Left ventricle myocardium inferior (tissue), 1 donor: ENCODE measurements around the gene CCDC77. TPM values are rescaled to one million over a fixed set of nuclear protein-coding genes. Genes with fewer than 3 reads are reported as not detected.

Experiments
- DNase-seq: peaks from one replicate; pipeline ENCODE4 v3.0.0-alpha.2; 2020
- H3K27ac ChIP-seq: fragments of 200-600 bp; replicated peaks from 2 replicates; pipeline ENCODE4 v1.8.0; 2021
- H3K27me3 ChIP-seq: fragments of 200-600 bp; 2 replicates; pipeline ENCODE4 v1.8.0; 2021; ENCODE audit warnings: low read depth
- H3K36me3 ChIP-seq: fragments of 200-600 bp; 2 replicates; pipeline ENCODE4 v1.8.0; 2021
- H3K4me1 ChIP-seq: fragments of 200-600 bp; 2 replicates; pipeline ENCODE4 v1.8.0; 2021
- H3K4me3 ChIP-seq: fragments of 200-600 bp; 2 replicates; pipeline ENCODE4 v1.8.0; 2021; ENCODE audit warnings: mild to moderate bottlenecking, moderate library complexity
- H3K9me3 ChIP-seq: fragments of 200-600 bp; replicated peaks from 2 replicates; pipeline ENCODE4 v1.8.0; 2021
- intact Hi-C: fragments of 100-400 bp; cut with micrococcal nuclease; formaldehyde crosslinking; loops from one replicate; pipeline ENCODE4 v1.11.0; 2022
- total RNA-seq: library from RNA; stranded (reverse); fragmentation: NEBNext Ultra II Directional; extraction: Animal tissue kit (Norgen Biotek cat#: 25700); gene quantifications from one replicate; pipeline ENCODE4 v1.2.1, GENCODE V29; 2021
- TF ChIP-seq, protein P1 (sequence below): fragments of 200-600 bp; IDR thresholded peaks from 2 replicates; pipeline ENCODE4 v1.8.0; 2021; ENCODE audit warnings: antibody characterized with exemption, mild to moderate bottlenecking, borderline replicate concordance
- donor health status: DM: no; HTN: yes; CAD: no; lungs with severe emphysema.

CCDC77 gene
- total RNA-seq, 1 donor from 2014 or later: 4.8 TPM

DNA sequence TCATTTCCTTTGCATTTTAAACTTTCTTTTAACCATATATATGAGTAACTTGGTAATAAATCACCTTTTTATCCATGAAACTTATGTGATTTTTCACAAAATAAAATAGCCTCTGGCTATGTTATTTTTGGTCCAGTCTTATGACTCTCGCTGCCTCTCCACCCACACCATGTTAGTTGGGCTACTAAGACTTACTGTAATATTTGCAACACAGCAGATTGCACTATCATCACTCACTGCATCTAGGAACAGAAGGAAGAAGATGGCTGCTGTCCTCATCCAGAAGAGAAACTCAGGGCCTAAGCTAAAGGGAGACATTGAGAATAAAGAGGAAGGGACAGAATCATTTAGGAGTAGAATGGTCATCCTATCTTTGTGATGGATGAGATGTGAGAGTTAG is 45.7 kb downstream of the CCDC77 start:
- Histone ChIP-seq H3K36me3 (no peaks in the 10 kb centered on the region), H3K4me1 (peaks cover 9% of the 10 kb centered on the region), H3K4me3 (no peak overlapping the region), H3K27ac (no peak overlapping the region), H3K27me3 (peaks cover 4% of the 10 kb centered on the region), H3K9me3 (no peaks in the 10 kb centered on the region)
- TF ChIP-seq, protein P1, sequence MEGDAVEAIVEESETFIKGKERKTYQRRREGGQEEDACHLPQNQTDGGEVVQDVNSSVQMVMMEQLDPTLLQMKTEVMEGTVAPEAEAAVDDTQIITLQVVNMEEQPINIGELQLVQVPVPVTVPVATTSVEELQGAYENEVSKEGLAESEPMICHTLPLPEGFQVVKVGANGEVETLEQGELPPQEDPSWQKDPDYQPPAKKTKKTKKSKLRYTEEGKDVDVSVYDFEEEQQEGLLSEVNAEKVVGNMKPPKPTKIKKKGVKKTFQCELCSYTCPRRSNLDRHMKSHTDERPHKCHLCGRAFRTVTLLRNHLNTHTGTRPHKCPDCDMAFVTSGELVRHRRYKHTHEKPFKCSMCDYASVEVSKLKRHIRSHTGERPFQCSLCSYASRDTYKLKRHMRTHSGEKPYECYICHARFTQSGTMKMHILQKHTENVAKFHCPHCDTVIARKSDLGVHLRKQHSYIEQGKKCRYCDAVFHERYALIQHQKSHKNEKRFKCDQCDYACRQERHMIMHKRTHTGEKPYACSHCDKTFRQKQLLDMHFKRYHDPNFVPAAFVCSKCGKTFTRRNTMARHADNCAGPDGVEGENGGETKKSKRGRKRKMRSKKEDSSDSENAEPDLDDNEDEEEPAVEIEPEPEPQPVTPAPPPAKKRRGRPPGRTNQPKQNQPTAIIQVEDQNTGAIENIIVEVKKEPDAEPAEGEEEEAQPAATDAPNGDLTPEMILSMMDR: no peak
- DNase-seq: no peak
- intact Hi-C loops: loop anchor here (5.0 kb wide), 1 partner anchor 100 kb away; no protein-coding TSS in a partner anchor

DNA sequence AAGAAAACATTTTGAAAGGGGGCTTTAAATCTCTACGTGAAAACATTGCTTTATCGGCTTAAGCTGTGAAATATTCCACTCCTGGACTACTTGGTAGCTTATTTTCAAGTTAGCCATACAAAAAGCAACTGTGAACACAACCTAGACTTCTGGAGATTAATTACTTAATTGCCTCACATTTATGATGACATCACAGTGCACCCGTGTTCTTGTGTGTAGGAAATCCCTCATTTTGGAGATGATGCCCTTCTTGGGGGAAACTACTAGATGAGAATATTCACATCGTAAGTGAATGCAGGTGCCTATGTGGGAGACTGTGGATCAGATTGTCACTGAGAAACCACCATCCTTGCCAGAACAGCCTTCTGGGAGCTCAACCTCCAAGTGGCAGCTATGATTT is 47.8 kb downstream of the CCDC77 start:
- DNase-seq: no peak
- Histone ChIP-seq H3K27ac (no peak overlapping the region), H3K4me3 (no peak overlapping the region), H3K27me3 (peaks cover 4% of the 10 kb centered on the region), H3K36me3 (no peaks in the 10 kb centered on the region), H3K9me3 (no peaks in the 10 kb centered on the region), H3K4me1 (peaks cover 14% of the 10 kb centered on the region)
- intact Hi-C loops: loop anchor here (5.0 kb wide), 1 partner anchor 98 kb away; no protein-coding TSS in a partner anchor
- TF ChIP-seq, protein P1: no peak

DNA sequence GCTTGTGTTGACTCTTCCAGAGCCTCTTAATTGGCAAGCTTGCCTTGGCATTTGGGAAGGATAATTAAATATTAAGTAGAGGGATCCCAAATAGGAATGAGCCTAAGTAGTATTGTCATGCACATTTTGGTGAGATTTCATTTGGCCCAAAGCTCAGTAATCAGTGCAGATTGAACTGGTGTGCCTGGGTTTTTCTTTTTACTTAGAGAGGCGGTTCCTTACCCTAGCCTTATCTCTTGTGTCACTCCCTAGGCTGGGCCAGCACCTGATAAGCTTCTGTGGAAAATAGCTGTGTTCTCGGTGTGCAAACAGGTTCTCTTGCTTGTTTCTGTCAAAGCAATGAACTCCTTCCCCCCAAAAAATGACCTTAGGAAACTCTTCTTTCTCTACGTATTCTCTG is 49.0 kb downstream of the CCDC77 start:
- TF ChIP-seq, protein P1: no peak
- Histone ChIP-seq H3K27ac (no peak overlapping the region), H3K4me1 (peaks cover 26% of the 10 kb centered on the region), H3K4me3 (no peak overlapping the region), H3K36me3 (no peaks in the 10 kb centered on the region), H3K9me3 (no peaks in the 10 kb centered on the region), H3K27me3 (peaks cover 4% of the 10 kb centered on the region)
- intact Hi-C loops: no loop called here
- DNase-seq: no peak

DNA sequence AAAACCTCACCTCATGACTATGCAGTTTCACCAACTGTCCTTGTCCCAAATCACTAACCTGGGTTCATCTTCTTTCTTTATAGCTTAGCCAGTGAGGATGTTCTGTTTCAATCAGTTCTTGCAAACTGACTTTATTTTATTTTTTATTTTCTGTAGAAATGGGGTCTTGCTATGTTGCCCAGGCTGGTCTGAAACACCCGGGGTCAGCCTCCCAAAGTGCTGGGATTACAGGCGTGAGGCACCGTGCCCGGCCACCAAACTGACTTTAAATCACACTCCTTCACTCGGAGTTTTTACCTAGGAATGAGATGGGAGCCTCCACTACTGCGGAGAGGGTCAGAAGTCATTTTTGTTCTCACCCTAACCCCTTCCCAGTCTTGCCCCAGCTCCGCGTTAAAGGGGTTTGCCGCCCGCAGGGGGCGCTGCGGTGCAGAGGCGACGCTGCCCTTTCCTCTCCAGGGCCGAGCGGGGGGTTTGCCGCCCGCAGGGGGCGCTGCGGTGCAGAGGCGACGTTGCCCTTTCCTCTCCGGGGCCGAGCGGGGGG is 51.3 kb downstream of the CCDC77 start:
- Histone ChIP-seq H3K4me3 (no peak overlapping the region), H3K36me3 (no peaks in the 10 kb centered on the region), H3K27me3 (peaks cover 12% of the 10 kb centered on the region), H3K9me3 (no peaks in the 10 kb centered on the region), H3K27ac (no peak overlapping the region), H3K4me1 (peaks cover 38% of the 10 kb centered on the region)
- DNase-seq: no peak
- intact Hi-C loops: no loop called here
- TF ChIP-seq, protein P1: no peak

DNA sequence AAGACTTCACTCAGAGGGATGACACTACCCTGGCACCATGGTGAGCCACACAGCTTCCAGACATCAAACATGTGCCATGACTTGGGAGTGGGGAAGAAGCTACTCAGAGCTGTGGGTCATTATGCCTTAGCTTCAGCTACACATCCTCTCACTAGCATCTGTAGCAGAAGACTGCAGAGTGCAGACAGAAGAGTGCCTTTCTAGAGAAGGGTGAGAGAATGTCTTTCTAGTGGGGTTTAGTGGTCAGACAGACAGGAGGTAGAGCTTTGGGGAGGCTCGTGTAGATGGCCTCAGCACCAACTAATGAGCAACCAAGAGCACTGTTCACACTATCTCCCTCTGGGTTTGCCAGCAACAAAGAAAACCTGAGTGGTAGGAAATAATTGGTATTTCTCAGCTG is 53.4 kb downstream of the CCDC77 start:
- Histone ChIP-seq H3K4me1 (peaks cover 40% of the 10 kb centered on the region), H3K9me3 (no peaks in the 10 kb centered on the region), H3K4me3 (no peak overlapping the region), H3K36me3 (no peaks in the 10 kb centered on the region), H3K27me3 (peaks cover 30% of the 10 kb centered on the region), H3K27ac (peak overlapping the region; percentile 83)
- TF ChIP-seq, protein P1: no peak
- intact Hi-C loops: no loop called here
- DNase-seq: no peak

- no peak for DNase-seq
- H3K4me1 ChIP-seq: peaks cover 42% of the 10 kb centered on the region
- peak overlapping the region; percentile 83 for H3K27ac ChIP-seq
- no peaks in the 10 kb centered on the region for H3K9me3 ChIP-seq
- TF ChIP-seq, protein P1: no peak
- H3K27me3 ChIP-seq: peaks cover 37% of the 10 kb centered on the region
- intact Hi-C loops: no loop called here
- no peak overlapping the region for H3K4me3 ChIP-seq
- H3K36me3 ChIP-seq: no peaks in the 10 kb centered on the region
These were observed 54.4 kb downstream of the CCDC77 start for GRCh38 chr12:455821-456220.
